Muscle layer of colon (tissue), 2 donors: ENCODE results near the gene PPP1R2.
"Not testable (repeated sequence)": the region's sequence is repeated elsewhere in the genome, so short reads cannot be mapped to it uniquely, and the experiment has no call there.

Source experiments
- H3K27ac ChIP-seq: one replicate; pipeline ENCODE4 v1.7.0; 2013; ENCODE audit warnings: low read depth, mild to moderate bottlenecking, low read length, moderate library complexity
- H3K27me3 ChIP-seq, 2 donors: one replicate each; pipeline ENCODE4 v1.7.0; 2013; ENCODE audit warnings: low read length in 2 of 2, mild to moderate bottlenecking in 2 of 2; ENCODE audit not compliant: insufficient read depth in 2 of 2, control insufficient read depth in 1 of 2
- H3K36me3 ChIP-seq: one replicate; pipeline ENCODE4 v1.7.0; 2013; ENCODE audit warnings: mild to moderate bottlenecking, low read length; ENCODE audit not compliant: insufficient read depth
- H3K4me1 ChIP-seq: one replicate; pipeline ENCODE4 v1.7.0; 2013; ENCODE audit warnings: mild to moderate bottlenecking, low read length; ENCODE audit not compliant: insufficient read depth
- H3K4me3 ChIP-seq, 2 donors: one replicate each; pipeline ENCODE4 v1.7.0; 2013; ENCODE audit warnings: low read length in 2 of 2, low read depth in 1 of 2, mild to moderate bottlenecking in 1 of 2, moderate library complexity in 1 of 2
- H3K9ac ChIP-seq: one replicate; pipeline ENCODE4 v1.7.0; 2013; ENCODE audit warnings: low read length
- H3K9me3 ChIP-seq: one replicate; pipeline ENCODE4 v1.7.0; 2013; ENCODE audit warnings: mild to moderate bottlenecking, low read length
- donor health status: abdominal sarcoma.
- donor health status: Adenocarcinoma of cecum.

PPP1R2 gene

GRCh38 chr3:195532834-195533233, 10.3 kb downstream of the PPP1R2 start:
- Histone ChIP-seq H3K27me3 (no peaks in the 10 kb centered on the region), H3K27ac (no peak overlapping the region), H3K9ac (no peak overlapping the region)

DNA sequence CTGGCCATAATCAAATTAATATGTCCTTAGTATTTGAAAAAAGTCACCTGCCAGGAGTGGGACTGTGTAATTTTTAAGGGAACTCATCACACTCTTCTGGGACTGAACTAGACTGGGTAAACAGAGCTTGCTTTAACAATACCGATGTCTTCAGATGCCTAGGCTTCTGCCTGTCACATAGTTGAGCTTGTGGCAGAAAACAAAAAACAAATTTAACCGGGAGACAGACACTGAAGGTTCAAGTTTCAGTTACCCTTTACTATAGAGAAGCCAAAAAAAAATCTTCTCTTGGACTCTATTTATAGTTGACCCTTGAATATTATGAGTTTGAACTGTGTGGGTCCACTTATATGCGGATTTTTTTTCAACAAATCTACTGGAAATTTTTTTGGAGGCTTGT, 10.8 kb downstream of the PPP1R2 start:
- Histone ChIP-seq H3K27me3 (no peaks in the 10 kb centered on the region), H3K9me3 (no peaks in the 10 kb centered on the region), H3K4me3 (no peak overlapping the region), H3K9ac (no peak overlapping the region), H3K27ac (no peak overlapping the region), H3K36me3 (peaks cover 4% of the 10 kb centered on the region), H3K4me1 (peaks cover 13% of the 10 kb centered on the region)

More at GRCh38 chr3:195532834-195533233, 10.3 kb downstream of the PPP1R2 start:
- Histone ChIP-seq H3K9me3 (no peaks in the 10 kb centered on the region), H3K4me3 (no peak overlapping the region), H3K36me3 (peaks cover 4% of the 10 kb centered on the region), H3K4me1 (peaks cover 13% of the 10 kb centered on the region)

GRCh38 chr3:195531683-195532082, 11.4 kb downstream of the PPP1R2 start:
- H3K4me1 ChIP-seq, result peaks cover 13% of the 10 kb centered on the region
- no peaks in the 10 kb centered on the region for H3K27me3 ChIP-seq
- peaks cover 4% of the 10 kb centered on the region for H3K36me3 ChIP-seq
- no peak overlapping the region for H3K27ac ChIP-seq
- no peak overlapping the region for H3K4me3 ChIP-seq
- no peak overlapping the region for H3K9ac ChIP-seq
- no peaks in the 10 kb centered on the region for H3K9me3 ChIP-seq

GRCh38 chr3:195526492-195526891, 16.6 kb downstream of the PPP1R2 start:
- Histone ChIP-seq H3K4me3 (no peak overlapping the region), H3K27me3 (no peaks in the 10 kb centered on the region), H3K27ac (no peak overlapping the region), H3K4me1 (no peaks in the 10 kb centered on the region), H3K36me3 (peaks cover 28% of the 10 kb centered on the region), H3K9ac (no peak overlapping the region), H3K9me3 (no peaks in the 10 kb centered on the region)

GRCh38 chr3:195524171-195524896, 18.8 kb downstream of the PPP1R2 start:
- no peaks in the 10 kb centered on the region for H3K27me3 ChIP-seq
- H3K9ac ChIP-seq, result no peak overlapping the region
- H3K9me3 ChIP-seq, result no peaks in the 10 kb centered on the region
- no peaks in the 10 kb centered on the region for H3K4me1 ChIP-seq
- H3K36me3 ChIP-seq, result peaks cover 28% of the 10 kb centered on the region
- H3K27ac ChIP-seq, result no peak overlapping the region
- H3K4me3 ChIP-seq, result no peak overlapping the region

DNA sequence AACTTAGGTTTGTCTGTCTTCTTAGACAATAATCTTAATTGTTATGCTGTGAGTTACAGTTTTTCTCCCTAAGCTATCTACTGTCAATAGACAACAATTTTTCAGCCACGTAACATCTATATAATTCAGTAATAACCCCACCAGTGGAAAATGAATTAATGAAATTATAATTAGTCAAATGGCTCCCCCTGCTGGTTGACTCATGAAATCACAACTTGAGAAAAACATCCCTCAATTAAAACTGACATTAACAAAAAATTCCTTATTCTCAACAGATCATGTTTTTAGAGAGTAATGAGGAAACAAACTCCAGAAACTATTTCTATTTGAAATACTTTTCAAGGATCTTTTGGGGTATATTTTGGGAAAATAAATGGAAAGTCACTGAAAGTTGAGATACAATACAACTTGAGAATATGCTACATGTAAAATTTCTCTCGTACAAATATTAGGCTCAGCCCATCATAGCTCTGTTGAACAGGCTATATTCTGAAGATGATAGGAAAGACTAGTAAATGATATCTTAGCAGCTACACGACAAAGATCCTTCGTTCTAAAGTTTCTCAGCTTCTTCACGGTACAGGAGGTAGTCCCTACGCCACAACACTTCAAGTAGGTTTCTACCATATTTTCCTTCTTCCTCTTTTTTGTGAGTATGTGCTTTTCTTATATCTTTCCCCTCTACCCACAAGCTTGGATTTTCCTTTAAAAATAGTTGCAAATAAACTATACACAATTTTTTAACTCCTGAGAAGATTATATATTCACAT, 20.7 kb downstream of the PPP1R2 start:
- no peak overlapping the region for H3K4me3 ChIP-seq
- H3K36me3 ChIP-seq, result peaks cover 25% of the 10 kb centered on the region
- H3K27me3 ChIP-seq, result no peaks in the 10 kb centered on the region
- no peaks in the 10 kb centered on the region for H3K4me1 ChIP-seq
- H3K27ac ChIP-seq, result no peak overlapping the region
- no peaks in the 10 kb centered on the region for H3K9me3 ChIP-seq
- no peak overlapping the region for H3K9ac ChIP-seq

GRCh38 chr3:195517030-195517429, 26.1 kb downstream of the PPP1R2 start:
- Histone ChIP-seq H3K9me3 (no peaks in the 10 kb centered on the region), H3K27ac (no peak overlapping the region), H3K36me3 (peaks cover 15% of the 10 kb centered on the region), H3K4me3 (no peak overlapping the region), H3K27me3 (no peaks in the 10 kb centered on the region), H3K4me1 (peaks cover 4% of the 10 kb centered on the region), H3K9ac (no peak overlapping the region)

DNA sequence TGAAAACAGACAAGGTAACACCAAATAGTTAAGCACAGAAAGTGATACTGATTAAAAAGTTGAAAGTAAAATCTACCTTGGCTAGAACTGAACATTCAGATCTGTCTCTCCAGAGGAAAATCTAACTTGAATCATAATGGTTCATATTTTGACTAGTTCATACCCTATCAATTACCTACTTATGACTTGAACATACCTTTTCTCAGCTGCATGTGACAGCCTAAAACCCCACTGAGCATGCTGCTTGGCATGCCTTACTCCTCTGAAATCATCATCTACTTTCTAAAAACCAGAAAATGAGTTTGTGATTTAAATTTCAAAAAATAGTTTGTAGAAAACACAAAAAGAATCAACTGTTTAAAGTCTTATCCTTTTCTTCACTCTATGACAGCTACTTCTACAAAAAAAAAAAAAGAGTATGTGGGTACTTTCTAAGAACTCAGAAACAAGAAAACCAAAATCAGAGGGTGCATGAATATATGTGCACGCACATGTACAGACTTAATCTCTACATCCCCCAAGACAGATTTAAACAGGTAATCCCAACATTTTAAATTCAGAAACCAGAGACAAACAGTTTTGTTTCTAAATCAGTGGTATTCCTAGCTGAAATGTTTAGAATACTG, 28.4 kb downstream of the PPP1R2 start:
- H3K36me3 ChIP-seq, result peaks cover 15% of the 10 kb centered on the region
- not testable (repeated sequence) for H3K4me1 ChIP-seq, H3K4me3 ChIP-seq, H3K9ac ChIP-seq, H3K9me3 ChIP-seq, H3K27ac ChIP-seq, H3K27me3 ChIP-seq

GRCh38 chr3:195512798-195513345, 30.3 kb downstream of the PPP1R2 start:
- peaks cover 15% of the 10 kb centered on the region for H3K36me3 ChIP-seq
- peaks cover 4% of the 10 kb centered on the region for H3K4me1 ChIP-seq
- no peak overlapping the region for H3K4me3 ChIP-seq
- no peak overlapping the region for H3K9ac ChIP-seq
- H3K27me3 ChIP-seq, result no peaks in the 10 kb centered on the region
- no peak overlapping the region for H3K27ac ChIP-seq
- H3K9me3 ChIP-seq, result no peaks in the 10 kb centered on the region

DNA sequence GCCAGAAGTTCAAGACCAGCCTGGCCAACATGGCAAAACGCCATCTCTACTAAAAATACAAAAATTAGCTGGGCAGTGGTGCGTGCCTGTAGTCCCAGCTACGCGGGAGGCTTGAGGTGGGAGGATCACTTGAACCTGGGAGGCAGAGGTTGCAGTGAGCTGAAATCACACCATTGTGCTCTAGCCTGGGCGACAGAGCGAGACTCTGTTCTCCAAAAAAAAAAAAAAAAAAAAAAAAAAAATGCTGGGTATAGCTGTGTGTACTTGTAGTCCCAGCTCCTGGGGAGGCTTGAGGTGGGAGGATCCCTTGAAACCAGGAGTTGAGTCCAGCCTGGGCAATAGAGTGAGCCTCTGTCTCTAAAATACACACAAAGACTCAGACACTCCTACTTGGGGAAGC, 32.0 kb downstream of the PPP1R2 start:
- Histone ChIP-seq H3K36me3 (peaks cover 4% of the 10 kb centered on the region), H3K9ac (no peak overlapping the region), H3K27me3 (no peaks in the 10 kb centered on the region), H3K9me3 (no peaks in the 10 kb centered on the region), H3K4me1 (peaks cover 4% of the 10 kb centered on the region), H3K27ac (no peak overlapping the region), H3K4me3 (no peak overlapping the region)

DNA sequence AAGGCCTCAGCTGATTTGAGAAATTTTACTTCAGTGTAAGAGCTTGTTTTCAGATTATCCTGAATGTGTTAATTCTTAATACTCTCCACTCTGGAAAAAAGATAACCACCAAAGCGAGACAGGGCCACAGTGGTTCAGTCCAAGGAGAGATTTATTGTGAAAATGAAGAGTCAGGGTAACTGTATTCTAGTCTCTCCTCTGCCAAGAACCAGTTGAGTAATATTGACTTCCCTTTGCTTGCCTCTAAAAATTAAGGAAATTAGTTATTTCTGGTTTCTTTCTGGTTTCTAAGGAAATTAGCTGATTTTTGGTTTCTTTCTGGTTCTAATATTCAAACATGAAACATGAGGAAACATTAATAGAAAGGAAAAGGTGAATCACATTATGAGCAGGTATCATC, 34.9 kb downstream of the PPP1R2 start:
- Histone ChIP-seq H3K36me3 (no peaks in the 10 kb centered on the region), H3K27me3 (no peaks in the 10 kb centered on the region), H3K4me3 (no peak overlapping the region), H3K9ac (no peak overlapping the region), H3K9me3 (no peaks in the 10 kb centered on the region), H3K27ac (no peak overlapping the region), H3K4me1 (no peaks in the 10 kb centered on the region)
